ENCODE results near the gene CATSPERZ.
"Not testable (repeated sequence)": the region's sequence is repeated elsewhere in the genome, so short reads cannot be mapped to it uniquely, and the experiment has no call there.

CATSPERZ gene

GRCh38 chr11:64320556-64320955 lies 20.4 kb downstream of the CATSPERZ start:
- Histone ChIP-seq H3K9me3 (ENCODE audit: low read length) (no peaks in the 10 kb centered on the region), H3K4me1 (ENCODE audit: insufficient read depth, low read length) (peaks cover 17% of the 10 kb centered on the region), H3K4me3 (ENCODE audit: low read depth in 1 of 2, low read length in 2 of 2) (no peak overlapping the region), H3K27me3 (ENCODE audit: control insufficient read depth in 1 of 2, insufficient read depth in 2 of 2, low read length in 2 of 2) (no peaks in the 10 kb centered on the region), H3K36me3 (ENCODE audit: insufficient read depth, low read length) (peaks cover 9% of the 10 kb centered on the region), H3K9ac (ENCODE audit: low read length) (no peak overlapping the region), H3K27ac (ENCODE audit: low read depth, low read length) (no peak overlapping the region)

- no peaks in the 10 kb centered on the region for H3K9me3 ChIP-seq (ENCODE audit: low read length)
- peaks cover 6% of the 10 kb centered on the region for H3K36me3 ChIP-seq (ENCODE audit: insufficient read depth, low read length)
- H3K27me3 ChIP-seq (ENCODE audit: control insufficient read depth in 1 of 2, insufficient read depth in 2 of 2, low read length in 2 of 2) = no peaks in the 10 kb centered on the region
- no peak overlapping the region for H3K27ac ChIP-seq (ENCODE audit: low read depth, low read length)
- no peak overlapping the region for H3K4me3 ChIP-seq (ENCODE audit: low read depth in 1 of 2, low read length in 2 of 2)
- H3K4me1 ChIP-seq (ENCODE audit: insufficient read depth, low read length) = peaks cover 17% of the 10 kb centered on the region
- H3K9ac ChIP-seq (ENCODE audit: low read length) = no peak overlapping the region
Observed at GRCh38 chr11:64321026-64321425, 20.9 kb downstream of the CATSPERZ start.

GRCh38 chr11:64321533-64321932 lies 21.4 kb downstream of the CATSPERZ start:
- Histone ChIP-seq H3K9ac (ENCODE audit: low read length) (no peak overlapping the region), H3K4me1 (ENCODE audit: insufficient read depth, low read length) (peaks cover 12% of the 10 kb centered on the region), H3K36me3 (ENCODE audit: insufficient read depth, low read length) (peaks cover 1% of the 10 kb centered on the region), H3K27ac (ENCODE audit: low read depth, low read length) (no peak overlapping the region), H3K4me3 (ENCODE audit: low read depth in 1 of 2, low read length in 2 of 2) (no peak overlapping the region), H3K9me3 (ENCODE audit: low read length) (no peaks in the 10 kb centered on the region), H3K27me3 (ENCODE audit: control insufficient read depth in 1 of 2, insufficient read depth in 2 of 2, low read length in 2 of 2) (no peaks in the 10 kb centered on the region)

- no peak overlapping the region for H3K4me3 ChIP-seq (ENCODE audit: low read depth in 1 of 2, low read length in 2 of 2)
- H3K27ac ChIP-seq (ENCODE audit: low read depth, low read length) = no peak overlapping the region
- peaks cover 9% of the 10 kb centered on the region for H3K4me1 ChIP-seq (ENCODE audit: insufficient read depth, low read length)
- H3K36me3 ChIP-seq (ENCODE audit: insufficient read depth, low read length) = no peaks in the 10 kb centered on the region
- H3K27me3 ChIP-seq (ENCODE audit: control insufficient read depth in 1 of 2, insufficient read depth in 2 of 2, low read length in 2 of 2) = no peaks in the 10 kb centered on the region
- no peak overlapping the region for H3K9ac ChIP-seq (ENCODE audit: low read length)
- H3K9me3 ChIP-seq (ENCODE audit: low read length) = no peaks in the 10 kb centered on the region
Observed at GRCh38 chr11:64322925-64323260, 22.7 kb downstream of the CATSPERZ start.

GRCh38 chr11:64323373-64323772 lies 23.2 kb downstream of the CATSPERZ start:
- H3K4me1 ChIP-seq (ENCODE audit: insufficient read depth, low read length) = peaks cover 9% of the 10 kb centered on the region
- H3K4me3 ChIP-seq (ENCODE audit: low read depth in 1 of 2, low read length in 2 of 2) = no peak overlapping the region
- no peaks in the 10 kb centered on the region for H3K9me3 ChIP-seq (ENCODE audit: low read length)
- no peaks in the 10 kb centered on the region for H3K36me3 ChIP-seq (ENCODE audit: insufficient read depth, low read length)
- H3K27ac ChIP-seq (ENCODE audit: low read depth, low read length) = no peak overlapping the region
- H3K9ac ChIP-seq (ENCODE audit: low read length) = no peak overlapping the region
- H3K27me3 ChIP-seq (ENCODE audit: control insufficient read depth in 1 of 2, insufficient read depth in 2 of 2, low read length in 2 of 2) = no peaks in the 10 kb centered on the region

GRCh38 chr11:64323984-64324383 lies 23.8 kb downstream of the CATSPERZ start:
- H3K4me3 ChIP-seq (ENCODE audit: low read depth in 1 of 2, low read length in 2 of 2); H3K27ac ChIP-seq (ENCODE audit: low read depth, low read length); H3K27me3 ChIP-seq (ENCODE audit: control insufficient read depth in 1 of 2, insufficient read depth in 2 of 2, low read length in 2 of 2); H3K36me3 ChIP-seq (ENCODE audit: insufficient read depth, low read length); H3K4me1 ChIP-seq (ENCODE audit: insufficient read depth, low read length); H3K9me3 ChIP-seq (ENCODE audit: low read length); H3K9ac ChIP-seq (ENCODE audit: low read length): not testable (repeated sequence)

GRCh38 chr11:64324692-64325469 lies 24.7 kb downstream of the CATSPERZ start:
- Histone ChIP-seq H3K27me3 (ENCODE audit: control insufficient read depth in 1 of 2, insufficient read depth in 2 of 2, low read length in 2 of 2) (no peaks in the 10 kb centered on the region), H3K9me3 (ENCODE audit: low read length) (no peaks in the 10 kb centered on the region), H3K27ac (ENCODE audit: low read depth, low read length) (no peak overlapping the region), H3K9ac (ENCODE audit: low read length) (no peak overlapping the region), H3K36me3 (ENCODE audit: insufficient read depth, low read length) (no peaks in the 10 kb centered on the region), H3K4me1 (ENCODE audit: insufficient read depth, low read length) (no peaks in the 10 kb centered on the region), H3K4me3 (ENCODE audit: low read depth in 1 of 2, low read length in 2 of 2) (no peak overlapping the region)

- Histone ChIP-seq H3K9me3 (ENCODE audit: low read length) (no peaks in the 10 kb centered on the region), H3K27me3 (ENCODE audit: control insufficient read depth in 1 of 2, insufficient read depth in 2 of 2, low read length in 2 of 2) (no peaks in the 10 kb centered on the region), H3K9ac (ENCODE audit: low read length) (no peak overlapping the region), H3K36me3 (ENCODE audit: insufficient read depth, low read length) (no peaks in the 10 kb centered on the region), H3K4me3 (ENCODE audit: low read depth in 1 of 2, low read length in 2 of 2) (no peak overlapping the region), H3K27ac (ENCODE audit: low read depth, low read length) (no peak overlapping the region), H3K4me1 (ENCODE audit: insufficient read depth, low read length) (no peaks in the 10 kb centered on the region)
Observed at GRCh38 chr11:64327375-64327774, 27.2 kb downstream of the CATSPERZ start.

GRCh38 chr11:64327993-64328392 lies 27.8 kb downstream of the CATSPERZ start:
- Histone ChIP-seq H3K27me3 (ENCODE audit: control insufficient read depth in 1 of 2, insufficient read depth in 2 of 2, low read length in 2 of 2) (no peaks in the 10 kb centered on the region), H3K9me3 (ENCODE audit: low read length) (no peaks in the 10 kb centered on the region), H3K4me3 (ENCODE audit: low read depth in 1 of 2, low read length in 2 of 2) (no peak overlapping the region), H3K9ac (ENCODE audit: low read length) (no peak overlapping the region), H3K27ac (ENCODE audit: low read depth, low read length) (no peak overlapping the region), H3K4me1 (ENCODE audit: insufficient read depth, low read length) (no peaks in the 10 kb centered on the region), H3K36me3 (ENCODE audit: insufficient read depth, low read length) (no peaks in the 10 kb centered on the region)

- H3K9me3 ChIP-seq (ENCODE audit: low read length) = no peaks in the 10 kb centered on the region
- H3K4me1 ChIP-seq (ENCODE audit: insufficient read depth, low read length) = no peaks in the 10 kb centered on the region
- no peaks in the 10 kb centered on the region for H3K36me3 ChIP-seq (ENCODE audit: insufficient read depth, low read length)
- H3K27me3 ChIP-seq (ENCODE audit: control insufficient read depth in 1 of 2, insufficient read depth in 2 of 2, low read length in 2 of 2) = no peaks in the 10 kb centered on the region
- no peak overlapping the region for H3K4me3 ChIP-seq (ENCODE audit: low read depth in 1 of 2, low read length in 2 of 2)
- no peak overlapping the region for H3K27ac ChIP-seq (ENCODE audit: low read depth, low read length)
- no peak overlapping the region for H3K9ac ChIP-seq (ENCODE audit: low read length)
Observed at GRCh38 chr11:64330888-64331287, 30.7 kb downstream of the CATSPERZ start.

- Histone ChIP-seq H3K4me1 (ENCODE audit: insufficient read depth, low read length) (no peaks in the 10 kb centered on the region), H3K36me3 (ENCODE audit: insufficient read depth, low read length) (no peaks in the 10 kb centered on the region), H3K27me3 (ENCODE audit: control insufficient read depth in 1 of 2, insufficient read depth in 2 of 2, low read length in 2 of 2) (no peaks in the 10 kb centered on the region), H3K27ac (ENCODE audit: low read depth, low read length) (no peak overlapping the region), H3K9me3 (ENCODE audit: low read length) (no peaks in the 10 kb centered on the region), H3K4me3 (ENCODE audit: low read depth in 1 of 2, low read length in 2 of 2) (no peak overlapping the region), H3K9ac (ENCODE audit: low read length) (no peak overlapping the region)
Observed at GRCh38 chr11:64331569-64332371, 31.6 kb downstream of the CATSPERZ start.

GRCh38 chr11:64333556-64333955 lies 33.4 kb downstream of the CATSPERZ start:
- H3K27me3 ChIP-seq (ENCODE audit: control insufficient read depth in 1 of 2, insufficient read depth in 2 of 2, low read length in 2 of 2) = no peaks in the 10 kb centered on the region
- no peaks in the 10 kb centered on the region for H3K36me3 ChIP-seq (ENCODE audit: insufficient read depth, low read length)
- no peak overlapping the region for H3K9ac ChIP-seq (ENCODE audit: low read length)
- no peak overlapping the region for H3K27ac ChIP-seq (ENCODE audit: low read depth, low read length)
- H3K9me3 ChIP-seq (ENCODE audit: low read length) = no peaks in the 10 kb centered on the region
- no peaks in the 10 kb centered on the region for H3K4me1 ChIP-seq (ENCODE audit: insufficient read depth, low read length)
- H3K4me3 ChIP-seq (ENCODE audit: low read depth in 1 of 2, low read length in 2 of 2) = no peak overlapping the region
